ENCODE data around the gene YBEY. TPM values are rescaled to one million over a fixed set of nuclear protein-coding genes. Genes with fewer than 3 reads are reported as not detected.

The YBEY gene
- total and polyA plus RNA-seq, 2 of the 8 experiments (the other 6 are each of a cell fraction or from before 2014, with no cell fraction given) = 26.9 to 31.9 TPM

- no peak overlapping the region for H2BK120ac ChIP-seq (replicated peaks; ENCODE audit: low read depth, low read length)
- no peak for TF ChIP-seq NANOG (IDR thresholded peaks at IDR 0.05; ENCODE audit: insufficient read depth, low read depth, low read length, poor library complexity, severe bottlenecking)
- H3K9me3 ChIP-seq (ENCODE audit: insufficient read depth in 2 of 2, low read depth in 1 of 2, low read length in 1 of 2) = no peaks in the 10 kb centered on the region
- CTCF ChIA-PET (ENCODE audit: partially characterized antibody) = interaction anchor here (0.9 to 1.3 kb wide), 3 partner anchors 11 to 31 kb away, joined by 3 to 5 read pairs (median 3); a partner anchor contains a TSS
- H3K18ac ChIP-seq (ENCODE audit: extremely low read depth, low read length) = peak overlapping the region; percentile 9; the same call in 1 of the 2 replicates
- no peak overlapping the region for H3K4ac ChIP-seq (replicated peaks; ENCODE audit: insufficient read length, low read depth, low read length)
- DNase-seq (ENCODE audit: low read depth in 1 of 2, low spot score in 2 of 2) (peak in 1 of 2 experiments; percentile 51), FAIRE-seq (no peak)
- H3K36me3 ChIP-seq (ENCODE audit: control insufficient read depth in 2 of 4, insufficient read depth in 4 of 4, low read length in 3 of 4) = peaks cover 3 to 18% (median 12%) of the 10 kb centered on the region in 4 experiments; a peak in 7 of 8 replicates
- peaks cover 3% of the 10 kb centered on the region; the same call in 1 of the 2 replicates for H3K23me2 ChIP-seq (ENCODE audit: low read depth, low read length)
- no peaks in the 10 kb centered on the region for H3K79me2 ChIP-seq (ENCODE audit: control insufficient read depth in 1 of 2, insufficient read depth in 2 of 2, low read length in 2 of 2)
- no peak overlapping the region for H4K91ac ChIP-seq (replicated peaks; ENCODE audit: insufficient read length, low read length)
- H2BK5ac ChIP-seq (ENCODE audit: low read depth, low read length) = 0 out of 2 replicates have a peak overlapping the region, but pooled peaks have one; percentile 71
- peaks cover 2 to 12% (median 8%) of the 10 kb centered on the region in 4 experiments; a peak in 6 of 7 replicates for H3K4me1 ChIP-seq (replicated peaks in 1 of 4; ENCODE audit: control insufficient read depth in 3 of 4, insufficient read depth in 4 of 4, low read length in 3 of 4)
- H4K8ac ChIP-seq (ENCODE audit: extremely low read depth, insufficient read depth, low read length) = peak overlapping the region; percentile 72
- H2AK5ac ChIP-seq (ENCODE audit: low read depth, low read length) = no peak overlapping the region
- H2AFZ ChIP-seq (ENCODE audit: low read length) = no peak overlapping the region
- 55% methylated on average over 8 of the region's 9 CpGs; no CpG with 5 or more reads in 1 of the 2 experiments for WGBS, 2 experiments (ENCODE audit: extremely low coverage in 1 of 2, insufficient coverage in 1 of 2, insufficient read length in 1 of 2, insufficient replicate concordance in 2 of 2, low coverage in 1 of 2, low lambda C conversion rate in 2 of 2, missing lambda C conversion rate in 1 of 2)
- H3K4me3 ChIP-seq (ENCODE audit: extremely low read depth in 1 of 4, insufficient read depth in 2 of 4, low read depth in 3 of 4, low read length in 4 of 4) = no peak overlapping the region
- H3K23ac ChIP-seq (ENCODE audit: insufficient read length) = no peak overlapping the region
- H4K20me1 ChIP-seq (replicated peaks in 1 of 2; ENCODE audit: control insufficient read depth in 1 of 2, insufficient read depth in 2 of 2, low read length in 2 of 2) = peaks cover 0 to 2% of the 10 kb centered on the region in 2 experiments
- peak overlapping the region; percentile 5 for H4K5ac ChIP-seq (ENCODE audit: insufficient read length, low read depth, low read length)
- POLR2A ChIA-PET (ENCODE audit: partially characterized antibody) = interaction anchor here (1.0 to 3.7 kb wide), 4 partner anchors 9 to 27 kb away, joined by 5 to 22 read pairs (median 6); partner anchors contain the start of genes C21orf58, MCM3AP and YBEY
- H2BK15ac ChIP-seq (ENCODE audit: low read length) = no peak overlapping the region
- H3K56ac ChIP-seq (replicated peaks; ENCODE audit: insufficient read length, low read depth, low read length) = no peak overlapping the region
- H3K14ac ChIP-seq (ENCODE audit: insufficient read length) = no peak overlapping the region
- H3K27me3 ChIP-seq (replicated peaks in 1 of 4; ENCODE audit: control insufficient read depth in 3 of 4, extremely low read depth in 1 of 4, insufficient read depth in 3 of 4, low read length in 3 of 4) = peaks cover 0 to 3% (median 0%) of the 10 kb centered on the region in 4 experiments; a peak in 1 of 7 replicates
- peak overlapping the region in 1 of 2 experiments; percentile 25; a peak in 2 of 4 replicates for H3K4me2 ChIP-seq (ENCODE audit: insufficient read depth in 1 of 2, low read depth in 2 of 2, low read length in 2 of 2)
- H3K9ac ChIP-seq (replicated peaks in 1 of 4; ENCODE audit: extremely low read depth in 1 of 4, low read depth in 3 of 4, low read length in 3 of 4) = no peak overlapping the region
- H3K27ac ChIP-seq (ENCODE audit: low read depth, low read length) = no peak overlapping the region
- H2BK20ac ChIP-seq (ENCODE audit: low read length) = no peak overlapping the region
- H2BK12ac ChIP-seq (ENCODE audit: low read depth, low read length) = 0 out of 2 replicates have a peak overlapping the region, but pooled peaks have one; percentile 75
- H3K79me1 ChIP-seq (ENCODE audit: low read depth, low read length) = peaks cover 2% of the 10 kb centered on the region; the same call in 1 of the 2 replicates
These were observed 9.1 kb downstream of the YBEY start for GRCh38 chr21:46295177-46295770.

Data from H1 (cell line).